ENCODE measurements around the gene KRTAP12-1. TPM values are rescaled to one million over a fixed set of nuclear protein-coding genes. Genes with fewer than 3 reads are reported as not detected.

KRTAP12-1 gene
- total RNA-seq, 2 experiments from 2014 or later, result not detected

DNA sequence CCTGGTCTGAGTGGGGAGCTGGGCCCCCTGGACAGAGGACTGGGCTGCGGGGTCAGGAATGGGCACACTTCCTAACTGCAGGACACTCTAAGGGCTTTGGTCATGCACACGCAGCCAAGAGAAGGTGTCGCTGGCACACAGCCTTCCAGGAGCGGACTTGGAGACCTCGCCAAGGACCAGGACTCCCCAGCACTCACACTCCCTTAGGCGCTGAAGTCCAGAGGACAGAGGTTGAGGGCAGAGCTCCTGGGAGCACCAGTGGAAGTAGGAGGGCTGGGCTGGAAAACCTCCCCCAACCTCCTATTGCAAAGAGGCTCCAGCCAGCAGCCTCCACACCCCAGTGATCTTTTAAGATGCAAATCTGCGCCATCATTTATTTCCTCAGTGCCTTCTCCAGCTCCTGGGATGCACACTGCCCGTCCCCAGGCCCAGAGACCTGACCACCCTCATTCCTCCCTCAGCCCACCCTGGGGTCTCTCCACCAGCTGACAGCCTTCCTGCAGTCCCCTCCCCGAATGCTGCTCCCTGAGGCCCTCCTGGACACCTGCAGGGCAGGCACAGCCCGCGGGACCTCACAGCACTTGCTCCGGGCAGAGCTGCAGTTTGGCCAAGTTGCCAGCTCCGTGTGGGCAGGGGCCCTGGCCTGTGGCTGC lies 26.4 kb upstream of the KRTAP12-1 start:
- DNase-seq (ENCODE audit: low spot score), result no peak
- Histone ChIP-seq H3K4me1 (ENCODE audit: insufficient read depth, low read length, poor library complexity, severe bottlenecking) (no peaks in the 10 kb centered on the region), H2AFZ (ENCODE audit: low read length) (no peak overlapping the region), H4K20me1 (ENCODE audit: insufficient read depth, low read length) (no peaks in the 10 kb centered on the region), H3K27ac (ENCODE audit: low read depth, low read length, poor library complexity, severe bottlenecking) (no peak overlapping the region), H3K79me2 (ENCODE audit: insufficient read depth, low read depth, low read length) (no peaks in the 10 kb centered on the region), H3K9me2 (ENCODE audit: insufficient read depth, low read length) (no peaks in the 10 kb centered on the region), H3K4me3 (ENCODE audit: low read depth, low read length, poor library complexity, severe bottlenecking) (no peak overlapping the region), H3K36me3 (ENCODE audit: insufficient read depth, low read length) (no peaks in the 10 kb centered on the region), H3K4me2 (ENCODE audit: low read length) (no peak overlapping the region), H3K9me3 (ENCODE audit: low read length) (no peaks in the 10 kb centered on the region)
- ChIA-PET POLR2A (interaction anchor here (0.7 kb wide), 1 partner anchor 51 kb away, joined by 3 read pairs; no protein-coding TSS in a partner anchor), CTCF (ENCODE audit: unreplicated experiment) (no interaction called here)
- BruUV-seq (replicated peaks), result no TSS peak
- intact Hi-C loops (cut with micrococcal nuclease; ENCODE audit: unreplicated experiment), result no loop called here
- TF ChIP-seq, protein P1, sequence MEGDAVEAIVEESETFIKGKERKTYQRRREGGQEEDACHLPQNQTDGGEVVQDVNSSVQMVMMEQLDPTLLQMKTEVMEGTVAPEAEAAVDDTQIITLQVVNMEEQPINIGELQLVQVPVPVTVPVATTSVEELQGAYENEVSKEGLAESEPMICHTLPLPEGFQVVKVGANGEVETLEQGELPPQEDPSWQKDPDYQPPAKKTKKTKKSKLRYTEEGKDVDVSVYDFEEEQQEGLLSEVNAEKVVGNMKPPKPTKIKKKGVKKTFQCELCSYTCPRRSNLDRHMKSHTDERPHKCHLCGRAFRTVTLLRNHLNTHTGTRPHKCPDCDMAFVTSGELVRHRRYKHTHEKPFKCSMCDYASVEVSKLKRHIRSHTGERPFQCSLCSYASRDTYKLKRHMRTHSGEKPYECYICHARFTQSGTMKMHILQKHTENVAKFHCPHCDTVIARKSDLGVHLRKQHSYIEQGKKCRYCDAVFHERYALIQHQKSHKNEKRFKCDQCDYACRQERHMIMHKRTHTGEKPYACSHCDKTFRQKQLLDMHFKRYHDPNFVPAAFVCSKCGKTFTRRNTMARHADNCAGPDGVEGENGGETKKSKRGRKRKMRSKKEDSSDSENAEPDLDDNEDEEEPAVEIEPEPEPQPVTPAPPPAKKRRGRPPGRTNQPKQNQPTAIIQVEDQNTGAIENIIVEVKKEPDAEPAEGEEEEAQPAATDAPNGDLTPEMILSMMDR (conservative IDR thresholded peaks at IDR 0.05; ENCODE audit: low read length), result no peak
- no peak for TF ChIP-seq EZH2phosphoT487 (IDR thresholded peaks at IDR 0.05; ENCODE audit: borderline replicate concordance, low read depth, low read length)

GRCh38 chr21:44706706-44707581 lies 25.0 kb upstream of the KRTAP12-1 start:
- H3K4me3 ChIP-seq (ENCODE audit: low read depth, low read length, poor library complexity, severe bottlenecking), result no peak overlapping the region
- H4K20me1 ChIP-seq (ENCODE audit: insufficient read depth, low read length), result no peaks in the 10 kb centered on the region
- H3K9me2 ChIP-seq (ENCODE audit: insufficient read depth, low read length), result no peaks in the 10 kb centered on the region
- DNase-seq (ENCODE audit: low spot score), result no peak
- no peaks in the 10 kb centered on the region for H3K4me1 ChIP-seq (ENCODE audit: insufficient read depth, low read length, poor library complexity, severe bottlenecking)
- no TSS peak for BruUV-seq (replicated peaks)
- H3K4me2 ChIP-seq (ENCODE audit: low read length), result no peak overlapping the region
- CTCF ChIA-PET (ENCODE audit: unreplicated experiment), result no interaction called here
- TF ChIP-seq, protein P1 (conservative IDR thresholded peaks at IDR 0.05; ENCODE audit: low read length), result no peak
- no peak overlapping the region for H3K27ac ChIP-seq (ENCODE audit: low read depth, low read length, poor library complexity, severe bottlenecking)
- POLR2A ChIA-PET, result no interaction called here
- H3K79me2 ChIP-seq (ENCODE audit: insufficient read depth, low read depth, low read length), result no peaks in the 10 kb centered on the region
- no peaks in the 10 kb centered on the region for H3K36me3 ChIP-seq (ENCODE audit: insufficient read depth, low read length)
- H2AFZ ChIP-seq (ENCODE audit: low read length), result no peak overlapping the region
- intact Hi-C loops (cut with micrococcal nuclease; ENCODE audit: unreplicated experiment), result no loop called here
- no peaks in the 10 kb centered on the region for H3K9me3 ChIP-seq (ENCODE audit: low read length)

Data from OCI-LY7 (cell line).